ENCODE measurements around the gene CCDC177. TPM values are rescaled to one million over a fixed set of nuclear protein-coding genes. Genes with fewer than 3 reads are reported as not detected.
A peak's percentile ranks its signal among the peaks of the same experiment; 100 is the strongest.

Gene CCDC177
- polyA plus RNA-seq, 1 donor (not counting 4 experiments of a cell fraction or from before 2014, with no cell fraction given), result not detected

DNA sequence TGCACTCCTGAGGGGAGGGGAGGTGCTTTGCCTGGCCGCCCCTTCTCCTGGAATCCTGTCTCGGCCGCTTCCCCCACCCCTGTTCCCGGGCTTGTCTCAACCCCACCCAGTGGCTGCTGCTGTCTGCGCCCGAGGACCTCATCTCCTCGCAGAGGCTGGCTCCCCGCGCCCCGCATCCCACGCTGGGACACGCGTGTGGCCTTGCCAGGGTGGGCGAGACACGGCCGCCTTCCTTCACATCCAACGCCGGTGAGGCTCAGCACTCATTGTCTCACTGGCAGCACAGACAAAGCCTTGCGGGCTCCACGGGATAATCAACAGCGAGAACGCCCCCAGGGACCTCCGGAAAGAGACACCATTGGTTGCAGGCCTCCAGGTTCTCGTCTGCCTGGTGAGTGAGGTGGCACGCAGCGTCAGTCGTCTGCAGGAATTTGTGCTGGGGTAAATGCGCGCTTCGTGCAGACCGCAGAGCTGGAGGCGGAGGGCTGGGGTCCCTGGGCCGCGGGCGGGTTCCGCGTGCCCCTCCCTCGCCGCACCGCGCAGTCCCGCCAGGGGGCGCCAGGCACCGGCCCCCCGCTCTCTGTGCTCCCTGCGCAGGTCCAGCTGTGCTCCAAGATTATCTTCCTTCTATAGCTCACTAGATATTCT, 26.8 kb downstream of the CCDC177 start:
- Histone ChIP-seq H3K9me3 (ENCODE audit: control insufficient read depth, low read depth, low read length) (no peaks in the 10 kb centered on the region), H2AFZ (ENCODE audit: control insufficient read depth, low read length) (no peak overlapping the region), H3K9ac (ENCODE audit: control insufficient read depth, extremely low read depth, insufficient read depth, low read length) (no peak overlapping the region), H4K20me1 (ENCODE audit: control insufficient read depth, extremely low read depth, insufficient read depth, low read length) (peaks cover 3% of the 10 kb centered on the region), H3K79me2 (ENCODE audit: control insufficient read depth, insufficient read depth, low read length) (no peaks in the 10 kb centered on the region), H3K4me3 (ENCODE audit: control insufficient read depth in 2 of 3, extremely low read depth in 1 of 3, insufficient read depth in 2 of 3, low read depth in 1 of 3, low read length in 3 of 3) (no peak overlapping the region), H3K4me2 (ENCODE audit: control insufficient read depth, extremely low read depth, insufficient read depth, low read depth, low read length) (no peak overlapping the region), H3K27ac (ENCODE audit: control insufficient read depth, insufficient read depth, low read length) (no peak overlapping the region), H3K36me3 (ENCODE audit: control insufficient read depth in 2 of 2, extremely low read depth in 1 of 2, insufficient read depth in 2 of 2, low read length in 2 of 2) (no peaks in the 10 kb centered on the region), H3K9me1 (ENCODE audit: control insufficient read depth, extremely low read depth, insufficient read depth, low read length) (no peaks in the 10 kb centered on the region), H3K4me1 (ENCODE audit: control insufficient read depth, extremely low read depth, insufficient read depth, low read length) (peaks cover 4% of the 10 kb centered on the region), H3K27me3 (ENCODE audit: control insufficient read depth, extremely low read depth, insufficient read depth, low read length) (peaks cover 30% of the 10 kb centered on the region)
- TF ChIP-seq EZH2 (IDR thresholded peaks at IDR 0.05; ENCODE audit: low read length), result no peak
- peak; percentile 51 to 72 (median 66) for TF ChIP-seq CTCF (optimal IDR thresholded peaks at IDR 0.05 in 1 of 3, IDR thresholded peaks at IDR 0.05 in 1 of 3, conservative IDR thresholded peaks at IDR 0.05 in 1 of 3; ENCODE audit: extremely low read depth in 1 of 3, insufficient read depth in 2 of 3, low read length in 3 of 3)
- DNase-seq (ENCODE audit: low read depth, low spot score) (no peak), FAIRE-seq (no peak)
- dilution Hi-C loops (cut with MboI; ENCODE audit: extremely low pct_ligation_motif_present, low sequenced_read_pairs), result no loop called here

DNA sequence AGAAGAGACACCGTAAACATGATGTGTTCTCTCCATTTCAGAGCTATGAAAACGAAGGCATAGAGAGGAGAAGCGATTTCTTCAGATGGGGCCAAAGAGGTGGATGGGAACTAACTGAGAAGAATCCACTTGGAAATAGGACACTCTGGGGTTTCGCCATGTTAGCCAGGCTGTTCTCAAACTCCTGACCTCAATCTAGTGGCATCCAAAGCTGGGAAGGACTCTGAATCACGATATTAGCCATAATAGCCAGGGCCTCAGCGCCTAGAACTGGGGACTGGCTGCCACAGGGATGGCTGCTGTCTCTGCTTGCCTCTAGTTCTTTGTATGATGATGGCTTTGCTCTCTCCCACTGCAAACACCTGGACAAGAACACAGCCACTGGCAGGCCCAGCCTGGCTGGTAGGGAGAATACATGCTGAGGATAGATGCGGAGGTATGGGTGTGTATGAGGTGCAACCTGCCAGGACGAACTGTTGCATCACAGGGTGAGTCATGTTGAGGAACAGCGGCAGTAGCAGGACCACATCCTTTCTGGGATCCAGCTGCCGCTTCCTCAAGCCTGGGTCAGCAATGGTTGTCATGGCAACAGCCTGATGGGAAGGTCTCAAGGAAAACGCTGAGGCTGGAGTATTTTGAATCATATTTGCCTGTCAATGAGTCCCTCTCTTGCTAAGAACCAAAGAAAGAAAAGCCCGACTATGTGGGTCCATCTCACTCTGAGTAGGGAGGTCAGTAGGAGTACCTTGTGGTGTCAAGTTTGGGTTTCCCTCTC, 31.1 kb downstream of the CCDC177 start:
- H3K27me3 ChIP-seq (ENCODE audit: control insufficient read depth, extremely low read depth, insufficient read depth, low read length), result peaks cover 10% of the 10 kb centered on the region
- peaks cover 4% of the 10 kb centered on the region for H3K4me1 ChIP-seq (ENCODE audit: control insufficient read depth, extremely low read depth, insufficient read depth, low read length)
- no peak overlapping the region for H3K27ac ChIP-seq (ENCODE audit: control insufficient read depth, insufficient read depth, low read length)
- H3K9me3 ChIP-seq (ENCODE audit: control insufficient read depth, low read depth, low read length), result no peaks in the 10 kb centered on the region
- H3K9me1 ChIP-seq (ENCODE audit: control insufficient read depth, extremely low read depth, insufficient read depth, low read length), result no peaks in the 10 kb centered on the region
- dilution Hi-C loops (cut with MboI; ENCODE audit: extremely low pct_ligation_motif_present, low sequenced_read_pairs), result no loop called here
- no peak overlapping the region for H3K4me3 ChIP-seq (ENCODE audit: control insufficient read depth in 2 of 3, extremely low read depth in 1 of 3, insufficient read depth in 2 of 3, low read depth in 1 of 3, low read length in 3 of 3)
- H4K20me1 ChIP-seq (ENCODE audit: control insufficient read depth, extremely low read depth, insufficient read depth, low read length), result peaks cover 3% of the 10 kb centered on the region
- H3K4me2 ChIP-seq (ENCODE audit: control insufficient read depth, extremely low read depth, insufficient read depth, low read depth, low read length), result no peak overlapping the region
- DNase-seq (ENCODE audit: low read depth, low spot score) (peak; percentile 85), FAIRE-seq (peak; percentile 94)
- no peaks in the 10 kb centered on the region for H3K79me2 ChIP-seq (ENCODE audit: control insufficient read depth, insufficient read depth, low read length)
- no peak overlapping the region for H3K9ac ChIP-seq (ENCODE audit: control insufficient read depth, extremely low read depth, insufficient read depth, low read length)
- no peak overlapping the region for H2AFZ ChIP-seq (ENCODE audit: control insufficient read depth, low read length)
- no peaks in the 10 kb centered on the region for H3K36me3 ChIP-seq (ENCODE audit: control insufficient read depth in 2 of 2, extremely low read depth in 1 of 2, insufficient read depth in 2 of 2, low read length in 2 of 2)
- TF ChIP-seq EZH2 (IDR thresholded peaks at IDR 0.05; ENCODE audit: low read length) (no peak), CTCF (optimal IDR thresholded peaks at IDR 0.05 in 1 of 3, IDR thresholded peaks at IDR 0.05 in 1 of 3, conservative IDR thresholded peaks at IDR 0.05 in 1 of 3; ENCODE audit: extremely low read depth in 1 of 3, insufficient read depth in 2 of 3, low read length in 3 of 3) (no peak)

Data from keratinocyte (primary cell).